ENCODE data around the gene GSG1L.

The GSG1L gene

GRCh38 chr16:28090646-28091377, 27.3 kb upstream of the GSG1L start:
- peak; percentile 24 for DNase-seq

- DNase-seq = no peak
Measured at GRCh38 chr16:28089992-28090365, 26.5 kb upstream of the GSG1L start.

GRCh38 chr16:28089205-28089991, 25.9 kb upstream of the GSG1L start:
- DNase-seq = no peak

- DNase-seq = no peak
Measured at GRCh38 chr16:28087675-28088300, 24.3 kb upstream of the GSG1L start.

GRCh38 chr16:28087140-28087660, 23.7 kb upstream of the GSG1L start:
- no peak for DNase-seq

GRCh38 chr16:28086186-28087139, 22.9 kb upstream of the GSG1L start:
- DNase-seq = no peak

GRCh38 chr16:28085389-28086171, 22.1 kb upstream of the GSG1L start:
- DNase-seq = no peak

- no peak for DNase-seq
Measured at GRCh38 chr16:28084209-28084608, 20.7 kb upstream of the GSG1L start.

- DNase-seq = no peak
Measured at GRCh38 chr16:28082624-28083023, 19.1 kb upstream of the GSG1L start.

GRCh38 chr16:28081391-28081968, 18.0 kb upstream of the GSG1L start:
- DNase-seq = no peak

- no peak for DNase-seq
Measured at GRCh38 chr16:28078261-28078660, 14.7 kb upstream of the GSG1L start.

- no peak for DNase-seq
Measured at GRCh38 chr16:28073836-28074235, 10.3 kb upstream of the GSG1L start.

- DNase-seq = no peak
Measured at GRCh38 chr16:28072087-28072486, 8.6 kb upstream of the GSG1L start.

GRCh38 chr16:28069971-28070794, 6.7 kb upstream of the GSG1L start:
- no peak for DNase-seq

GRCh38 chr16:28068976-28069375, 5.5 kb upstream of the GSG1L start:
- no peak for DNase-seq

GRCh38 chr16:28067604-28068379, 4.3 kb upstream of the GSG1L start:
- DNase-seq = peak; percentile 19

GRCh38 chr16:28064706-28065249, 1.3 kb upstream of the GSG1L start:
- DNase-seq = no peak

- DNase-seq = no peak
Measured at GRCh38 chr16:28064150-28064549, 636 bp upstream of the GSG1L start.

GRCh38 chr16:28062847-28063521, 530 bp downstream of the GSG1L start:
- DNase-seq = no peak
